Mesothelial cell of epicardium (in vitro differentiated cells): ENCODE data around the gene HDLBP. TPM values are rescaled to one million over a fixed set of nuclear protein-coding genes. Genes with fewer than 3 reads are reported as not detected.

Experiments
- DNase-seq, 2 experiments: peaks; one replicate each; pipeline ENCODE4 v3.0.0; 2021; ENCODE audit warnings: low spot score in 2 of 2; ENCODE audit not compliant: unreplicated experiment in 2 of 2
- H3K27ac Mint-ChIP-seq: 2 replicates; pipeline ENCODE4 v1.8.0; 2021; ENCODE audit warnings: mixed read lengths
- H3K27me3 Mint-ChIP-seq: 2 replicates; pipeline ENCODE4 v1.8.0; 2021; ENCODE audit warnings: low read depth, mixed read lengths
- H3K36me3 Mint-ChIP-seq: 2 replicates; pipeline ENCODE4 v1.8.0; 2021; ENCODE audit warnings: mixed read lengths
- H3K4me1 Mint-ChIP-seq: 2 replicates; pipeline ENCODE4 v1.8.0; 2021; ENCODE audit warnings: mixed read lengths
- H3K4me3 Mint-ChIP-seq: 2 replicates; pipeline ENCODE4 v1.8.0; 2021; ENCODE audit warnings: mild to moderate bottlenecking, moderate library complexity, mixed read lengths
- H3K9me3 Mint-ChIP-seq: 2 replicates; pipeline ENCODE4 v1.8.0; 2021; ENCODE audit warnings: mixed read lengths
- CTCF ChIP-seq: fragments of 200-600 bp; sonication (generic); IDR thresholded peaks from one replicate; pipeline ENCODE4 v1.5.0; 2021; ENCODE audit warnings: antibody characterized with exemption; ENCODE audit not compliant: unreplicated experiment
- total RNA-seq: library from RNA; stranded (reverse); gene quantifications from 3 replicates; pipeline ENCODE4 v1.2.1, GENCODE V29; 2021

The HDLBP gene
- total RNA-seq, 1 donor from 2014 or later = 484 TPM

- DNase-seq = no peak
- H3K27me3 Mint-ChIP-seq = peaks cover 19% of the 10 kb centered on the region
- TF ChIP-seq CTCF = no peak
- H3K36me3 Mint-ChIP-seq = peaks cover 2% of the 10 kb centered on the region
- H3K4me1 Mint-ChIP-seq = peaks cover 15% of the 10 kb centered on the region
- H3K9me3 Mint-ChIP-seq = no peaks in the 10 kb centered on the region
- H3K4me3 Mint-ChIP-seq = no peak overlapping the region
- no peak overlapping the region for H3K27ac Mint-ChIP-seq
Observed at GRCh38 chr2:241215421-241215820, 100.1 kb downstream of the HDLBP start.

GRCh38 chr2:241214766-241215165, 100.7 kb downstream of the HDLBP start:
- TF ChIP-seq CTCF = no peak
- Mint-ChIP-seq H3K9me3 (no peaks in the 10 kb centered on the region), H3K36me3 (no peaks in the 10 kb centered on the region), H3K27ac (no peak overlapping the region), H3K4me1 (peaks cover 15% of the 10 kb centered on the region), H3K27me3 (peaks cover 20% of the 10 kb centered on the region), H3K4me3 (no peak overlapping the region)
- no peak for DNase-seq

- no peak for TF ChIP-seq CTCF
- DNase-seq = no peak
- H3K4me3 Mint-ChIP-seq = no peak overlapping the region
Observed at GRCh38 chr2:241214209-241214608, 101.3 kb downstream of the HDLBP start.

GRCh38 chr2:241213567-241213966, 101.9 kb downstream of the HDLBP start:
- no peaks in the 10 kb centered on the region for H3K9me3 Mint-ChIP-seq
- H3K27me3 Mint-ChIP-seq = peaks cover 20% of the 10 kb centered on the region
- no peaks in the 10 kb centered on the region for H3K36me3 Mint-ChIP-seq
- no peak overlapping the region for H3K4me3 Mint-ChIP-seq
- H3K4me1 Mint-ChIP-seq = peaks cover 7% of the 10 kb centered on the region
- H3K27ac Mint-ChIP-seq = no peak overlapping the region
- no peak for TF ChIP-seq CTCF
- no peak for DNase-seq

More at GRCh38 chr2:241214209-241214608, 101.3 kb downstream of the HDLBP start:
- Mint-ChIP-seq H3K27ac (no peak overlapping the region), H3K36me3 (no peaks in the 10 kb centered on the region), H3K27me3 (peaks cover 20% of the 10 kb centered on the region), H3K4me1 (peaks cover 14% of the 10 kb centered on the region), H3K9me3 (no peaks in the 10 kb centered on the region)

- H3K9me3 Mint-ChIP-seq = no peaks in the 10 kb centered on the region
Observed at GRCh38 chr2:241213041-241213440, 102.4 kb downstream of the HDLBP start.

More at GRCh38 chr2:241213041-241213440, 102.4 kb downstream of the HDLBP start:
- TF ChIP-seq CTCF = no peak
- DNase-seq = no peak
- no peak overlapping the region for H3K27ac Mint-ChIP-seq
- no peaks in the 10 kb centered on the region for H3K36me3 Mint-ChIP-seq
- H3K4me3 Mint-ChIP-seq = no peak overlapping the region
- peaks cover 5% of the 10 kb centered on the region for H3K4me1 Mint-ChIP-seq
- H3K27me3 Mint-ChIP-seq = peaks cover 20% of the 10 kb centered on the region
